GM18907 (cell line): ENCODE results near the gene KCNK7.
A peak's percentile ranks its signal among the peaks of the same experiment; 100 is the strongest.
"Not testable (repeated sequence)": the region's sequence is repeated elsewhere in the genome, so short reads cannot be mapped to it uniquely, and the experiment has no call there.

Source experiments
- ATAC-seq: cut with Tn5 transposase; IDR thresholded peaks from one replicate; pipeline ENCODE4 v1.9.1; 2021; ENCODE audit warnings: mild to moderate bottlenecking, moderate library complexity; ENCODE audit not compliant: unreplicated experiment

Gene KCNK7

GRCh38 chr11:65574811-65575567 is 20.6 kb downstream of the KCNK7 start:
- no peak for ATAC-seq

GRCh38 chr11:65574109-65574810 is 21.3 kb downstream of the KCNK7 start:
- peak; percentile 34 for ATAC-seq

GRCh38 chr11:65573391-65574079 is 22.1 kb downstream of the KCNK7 start:
- ATAC-seq, result peak; percentile 0

GRCh38 chr11:65572356-65573051 is 23.1 kb downstream of the KCNK7 start, which contains the start of gene FAM89B:
TSS of gene FAM89B (plus strand) at chr11:65572538. CDS start at chr11:65572670, 132 bp downstream.
- ATAC-seq, result no peak

- ATAC-seq, result no peak
Observed at GRCh38 chr11:65571940-65572339, 23.7 kb downstream of the KCNK7 start.

- ATAC-seq, result no peak
Observed at GRCh38 chr11:65571420-65571819, 24.2 kb downstream of the KCNK7 start.

- ATAC-seq, result peak; percentile 66
Observed at GRCh38 chr11:65569973-65570918, 25.4 kb downstream of the KCNK7 start, which contains the start of gene ZNRD2. TSS of gene ZNRD2 (plus strand) at chr11:65570477. CDS start at chr11:65570492, 15 bp downstream.

GRCh38 chr11:65569164-65569972 is 26.2 kb downstream of the KCNK7 start:
- peak; percentile 5 for ATAC-seq

- ATAC-seq, result no peak
Observed at GRCh38 chr11:65565624-65566453, 29.8 kb downstream of the KCNK7 start.

- ATAC-seq, result not testable (repeated sequence)
Observed at GRCh38 chr11:65564879-65565559, 30.6 kb downstream of the KCNK7 start.

- ATAC-seq, result no peak
Observed at GRCh38 chr11:65563601-65564000, 32.0 kb downstream of the KCNK7 start.

GRCh38 chr11:65562788-65563187 is 32.8 kb downstream of the KCNK7 start:
- ATAC-seq, result no peak

- no peak for ATAC-seq
Observed at GRCh38 chr11:65562020-65562419, 33.6 kb downstream of the KCNK7 start.

- ATAC-seq, result no peak
Observed at GRCh38 chr11:65560555-65561418, 34.8 kb downstream of the KCNK7 start.

- ATAC-seq, result no peak
Observed at GRCh38 chr11:65559951-65560537, 35.6 kb downstream of the KCNK7 start.

GRCh38 chr11:65559535-65559934 is 36.1 kb downstream of the KCNK7 start:
- no peak for ATAC-seq
